ENCODE measurements around the gene YARS2.

The YARS2 gene

GRCh38 chr12:32755654-32756475 is at the start of gene YARS2:
Gene YARS2 (minus strand): TSS chr12:32755897. CDS start chr12:32755874, 23 bp downstream.
- peak; percentile 95 for DNase-seq (ENCODE audit: low spot score)

GRCh38 chr12:32804301-32804700 is 48.6 kb upstream of the YARS2 start:
- no peak for DNase-seq (ENCODE audit: low spot score)

GRCh38 chr12:32801269-32801980 is 45.7 kb upstream of the YARS2 start:
- no peak for DNase-seq (ENCODE audit: low spot score)

- DNase-seq (ENCODE audit: low spot score): no peak
Observed at GRCh38 chr12:32794281-32794680, 38.6 kb upstream of the YARS2 start.

- DNase-seq (ENCODE audit: low spot score): no peak
Observed at GRCh38 chr12:32789916-32790315, 34.2 kb upstream of the YARS2 start.

- DNase-seq (ENCODE audit: low spot score): no peak
Observed at GRCh38 chr12:32789446-32789845, 33.7 kb upstream of the YARS2 start.

GRCh38 chr12:32788405-32788804 is 32.7 kb upstream of the YARS2 start:
- no peak for DNase-seq (ENCODE audit: low spot score)

GRCh38 chr12:32785557-32785956 is 29.9 kb upstream of the YARS2 start:
- DNase-seq (ENCODE audit: low spot score): no peak

GRCh38 chr12:32783029-32783428 is 27.3 kb upstream of the YARS2 start:
- no peak for DNase-seq (ENCODE audit: low spot score)

GRCh38 chr12:32780071-32780470 is 24.4 kb upstream of the YARS2 start:
- no peak for DNase-seq (ENCODE audit: low spot score)

GRCh38 chr12:32777691-32778175 is 22.0 kb upstream of the YARS2 start:
- no peak for DNase-seq (ENCODE audit: low spot score)

GRCh38 chr12:32777159-32777558 is 21.5 kb upstream of the YARS2 start:
- DNase-seq (ENCODE audit: low spot score): no peak

- no peak for DNase-seq (ENCODE audit: low spot score)
Observed at GRCh38 chr12:32776258-32776657, 20.6 kb upstream of the YARS2 start.

GRCh38 chr12:32773691-32774090 is 18.0 kb upstream of the YARS2 start:
- no peak for DNase-seq (ENCODE audit: low spot score)

GRCh38 chr12:32770141-32770540 is 14.4 kb upstream of the YARS2 start:
- no peak for DNase-seq (ENCODE audit: low spot score)

GRCh38 chr12:32768518-32768917 is 12.8 kb upstream of the YARS2 start:
- DNase-seq (ENCODE audit: low spot score): no peak

GRCh38 chr12:32765906-32766305 is 10.2 kb upstream of the YARS2 start:
- DNase-seq (ENCODE audit: low spot score): no peak

- no peak for DNase-seq (ENCODE audit: low spot score)
Observed at GRCh38 chr12:32761716-32762115, 6.0 kb upstream of the YARS2 start.

GRCh38 chr12:32757157-32757556 is 1.5 kb upstream of the YARS2 start:
- no peak for DNase-seq (ENCODE audit: low spot score)

GRCh38 chr12:32756476-32757066 is 874 bp upstream of the YARS2 start:
- no peak for DNase-seq (ENCODE audit: low spot score)

- DNase-seq (ENCODE audit: low spot score): peak; percentile 54
Observed at GRCh38 chr12:32755051-32755653, 545 bp downstream of the YARS2 start.

- no peak for DNase-seq (ENCODE audit: low spot score)
Observed at GRCh38 chr12:32754111-32754510, 1.6 kb downstream of the YARS2 start.
